GM20000 (cell line): ENCODE data around the gene TRIM7.
A peak's percentile ranks its signal among the peaks of the same experiment; 100 is the strongest.
"Not testable (repeated sequence)": the region's sequence is repeated elsewhere in the genome, so short reads cannot be mapped to it uniquely, and the experiment has no call there.

Source experiments
- DNase-seq: peaks from one replicate; pipeline ENCODE4 v3.0.0; 2012; ENCODE audit warnings: low spot score
- CTCF ChIP-seq: IDR thresholded peaks from 2 replicates; pipeline ENCODE4 v1.5.1; 2012; ENCODE audit warnings: mild to moderate bottlenecking, control low read depth; ENCODE audit errors: extremely low read depth, missing control alignments

TRIM7 gene

GRCh38 chr5:181217111-181217802, 12.3 kb upstream of the TRIM7 start:
- DNase-seq: peak; percentile 46
- TF ChIP-seq CTCF: no peak

- DNase-seq: peak; percentile 9
These were observed 11.3 kb upstream of the TRIM7 start for GRCh38 chr5:181215997-181216989.

GRCh38 chr5:181214249-181214648, 9.3 kb upstream of the TRIM7 start:
- DNase-seq: not testable (repeated sequence)

More at GRCh38 chr5:181215997-181216989, 11.3 kb upstream of the TRIM7 start:
- no peak for TF ChIP-seq CTCF

GRCh38 chr5:181212934-181213333, 7.9 kb upstream of the TRIM7 start:
- DNase-seq: no peak
- no peak for TF ChIP-seq CTCF

- no peak for TF ChIP-seq CTCF
- no peak for DNase-seq
These were observed 7.1 kb upstream of the TRIM7 start for GRCh38 chr5:181212080-181212479.

- TF ChIP-seq CTCF: no peak
- DNase-seq: no peak
These were observed 6.2 kb upstream of the TRIM7 start for GRCh38 chr5:181211208-181211607.

- DNase-seq: not testable (repeated sequence)
These were observed 5.7 kb upstream of the TRIM7 start for GRCh38 chr5:181210698-181211097.

GRCh38 chr5:181210148-181210547, 5.2 kb upstream of the TRIM7 start:
- DNase-seq: not testable (repeated sequence)

- DNase-seq: not testable (repeated sequence)
These were observed 4.0 kb upstream of the TRIM7 start for GRCh38 chr5:181209006-181209405.
